DND-41 (cell line): ENCODE measurements around the gene CHMP1A.

ENCODE experiments used
- ATAC-seq: fragments of 200-7000 bp; cut with Tn5 transposase; 3 replicates; pipeline ENCODE4 v1.9.1; 2021; ENCODE audit warnings: low read depth; ENCODE audit not compliant: insufficient read depth
- DNase-seq: peaks from one replicate; pipeline ENCODE4 v3.0.0-alpha.2; 2020
- H2AFZ ChIP-seq: 2 replicates; pipeline ENCODE4 v1.6.0; 2012; ENCODE audit warnings: low read depth, low read length
- H3K27ac ChIP-seq: 2 replicates; pipeline ENCODE4 v1.5.1; 2012; ENCODE audit warnings: low read length, inconsistent platforms
- H3K27me3 ChIP-seq: fragments of 200-600 bp; sonication (generic); 2 replicates; pipeline ENCODE4 v1.6.0; 2012; ENCODE audit warnings: low read length, mild to moderate bottlenecking, inconsistent platforms; ENCODE audit not compliant: insufficient read depth, poor library complexity
- H3K36me3 ChIP-seq: 2 replicates; pipeline ENCODE4 v1.5.1; 2012; ENCODE audit warnings: low read length, inconsistent platforms; ENCODE audit not compliant: insufficient read depth
- H3K4me1 ChIP-seq: 2 replicates; pipeline ENCODE4 v1.5.1; 2012; ENCODE audit warnings: mild to moderate bottlenecking, low read length; ENCODE audit not compliant: insufficient read depth
- H3K4me2 ChIP-seq: 2 replicates; pipeline ENCODE4 v1.6.0; 2012; ENCODE audit warnings: mild to moderate bottlenecking, moderate library complexity, low read length, inconsistent platforms; ENCODE audit not compliant: insufficient read depth
- H3K4me3 ChIP-seq, 2 experiments: fragments of 200-600 bp in 1 of 2; shearing (Covaris generic) in 1 of 2; 2 replicates each; pipeline ENCODE4 v1.5.1; 2012 to 2016; ENCODE audit warnings: inconsistent platforms in 2 of 2, low read length in 2 of 2, mild to moderate bottlenecking in 2 of 2, low read depth in 1 of 2, moderate library complexity in 1 of 2
- H3K79me2 ChIP-seq: 2 replicates; pipeline ENCODE4 v1.6.0; 2012; ENCODE audit warnings: low read length, inconsistent platforms; ENCODE audit not compliant: insufficient read depth
- H3K9ac ChIP-seq: 2 replicates; pipeline ENCODE4 v1.6.0; 2012; ENCODE audit warnings: low read depth, mild to moderate bottlenecking, inconsistent platforms, low read length, moderate library complexity
- H3K9me3 ChIP-seq: 2 replicates; pipeline ENCODE4 v1.5.1; 2012; ENCODE audit warnings: low read length, moderate library complexity, mild to moderate bottlenecking, inconsistent platforms; ENCODE audit not compliant: insufficient read depth, severe bottlenecking
- H4K20me1 ChIP-seq: 2 replicates; pipeline ENCODE4 v1.6.0; 2012; ENCODE audit warnings: low read length; ENCODE audit not compliant: insufficient read depth
- EZH2 ChIP-seq: IDR thresholded peaks from 3 replicates; pipeline ENCODE4 v1.6.1; 2012; ENCODE audit warnings: borderline replicate concordance, low read depth, mild to moderate bottlenecking, moderate library complexity, low read length, inconsistent platforms; ENCODE audit not compliant: severe bottlenecking
- TF ChIP-seq, protein P1 (sequence below): IDR thresholded peaks from 2 replicates; pipeline ENCODE4 v1.5.1; 2012; ENCODE audit warnings: borderline replicate concordance, low read length, moderate library complexity, mild to moderate bottlenecking; ENCODE audit not compliant: poor library complexity, severe bottlenecking; ENCODE audit errors: extremely low read depth

Gene CHMP1A

DNA sequence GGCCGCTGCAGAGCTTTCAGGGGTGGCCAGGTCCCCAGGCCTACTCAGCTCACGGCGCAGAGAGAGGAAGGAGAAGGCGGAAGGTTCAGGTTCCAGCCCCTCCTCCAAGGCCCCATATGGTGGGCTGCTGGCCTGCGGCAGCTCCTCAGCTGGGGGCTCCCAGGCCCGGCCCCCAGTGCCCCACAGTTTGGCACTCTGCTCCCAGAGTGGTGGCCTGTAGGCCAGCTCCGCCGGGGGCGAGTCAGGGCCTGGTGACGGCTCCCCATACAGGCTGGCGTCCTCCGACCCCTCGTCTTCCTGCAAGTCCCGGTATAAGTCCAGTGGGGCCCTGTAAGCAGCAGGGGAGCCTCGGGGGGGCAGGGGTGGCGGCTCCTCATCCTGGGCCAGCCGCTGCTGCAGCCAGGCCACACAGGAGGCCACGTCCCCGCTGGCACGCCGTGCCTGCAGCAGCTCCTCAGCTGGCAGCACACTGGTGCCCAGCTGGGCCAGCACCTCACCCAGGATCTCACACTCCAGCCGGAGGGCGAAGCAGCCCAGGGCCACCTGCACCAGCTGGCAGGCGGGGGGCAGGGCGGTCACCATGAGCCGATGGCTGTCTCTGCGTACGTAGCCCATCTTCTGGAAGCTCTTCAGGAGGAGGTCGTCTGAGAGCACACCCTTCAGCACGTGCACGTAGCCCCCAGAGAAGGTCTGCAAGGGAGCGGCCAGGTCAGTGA is 40.3 kb upstream of the CHMP1A start:
- Histone ChIP-seq H4K20me1 (peaks cover 23% of the 10 kb centered on the region), H3K9ac (no peak overlapping the region), H3K4me3 (no peak overlapping the region), H3K79me2 (peaks cover 8% of the 10 kb centered on the region), H3K27ac (no peak overlapping the region), H3K9me3 (no peaks in the 10 kb centered on the region), H2AFZ (no peak overlapping the region), H3K4me2 (no peak overlapping the region), H3K36me3 (peaks cover 38% of the 10 kb centered on the region), H3K4me1 (peaks cover 22% of the 10 kb centered on the region), H3K27me3 (no peaks in the 10 kb centered on the region)
- no peak for ATAC-seq
- TF ChIP-seq, protein P1, sequence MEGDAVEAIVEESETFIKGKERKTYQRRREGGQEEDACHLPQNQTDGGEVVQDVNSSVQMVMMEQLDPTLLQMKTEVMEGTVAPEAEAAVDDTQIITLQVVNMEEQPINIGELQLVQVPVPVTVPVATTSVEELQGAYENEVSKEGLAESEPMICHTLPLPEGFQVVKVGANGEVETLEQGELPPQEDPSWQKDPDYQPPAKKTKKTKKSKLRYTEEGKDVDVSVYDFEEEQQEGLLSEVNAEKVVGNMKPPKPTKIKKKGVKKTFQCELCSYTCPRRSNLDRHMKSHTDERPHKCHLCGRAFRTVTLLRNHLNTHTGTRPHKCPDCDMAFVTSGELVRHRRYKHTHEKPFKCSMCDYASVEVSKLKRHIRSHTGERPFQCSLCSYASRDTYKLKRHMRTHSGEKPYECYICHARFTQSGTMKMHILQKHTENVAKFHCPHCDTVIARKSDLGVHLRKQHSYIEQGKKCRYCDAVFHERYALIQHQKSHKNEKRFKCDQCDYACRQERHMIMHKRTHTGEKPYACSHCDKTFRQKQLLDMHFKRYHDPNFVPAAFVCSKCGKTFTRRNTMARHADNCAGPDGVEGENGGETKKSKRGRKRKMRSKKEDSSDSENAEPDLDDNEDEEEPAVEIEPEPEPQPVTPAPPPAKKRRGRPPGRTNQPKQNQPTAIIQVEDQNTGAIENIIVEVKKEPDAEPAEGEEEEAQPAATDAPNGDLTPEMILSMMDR = no peak
- TF ChIP-seq EZH2 = no peak
- no peak for DNase-seq

DNA sequence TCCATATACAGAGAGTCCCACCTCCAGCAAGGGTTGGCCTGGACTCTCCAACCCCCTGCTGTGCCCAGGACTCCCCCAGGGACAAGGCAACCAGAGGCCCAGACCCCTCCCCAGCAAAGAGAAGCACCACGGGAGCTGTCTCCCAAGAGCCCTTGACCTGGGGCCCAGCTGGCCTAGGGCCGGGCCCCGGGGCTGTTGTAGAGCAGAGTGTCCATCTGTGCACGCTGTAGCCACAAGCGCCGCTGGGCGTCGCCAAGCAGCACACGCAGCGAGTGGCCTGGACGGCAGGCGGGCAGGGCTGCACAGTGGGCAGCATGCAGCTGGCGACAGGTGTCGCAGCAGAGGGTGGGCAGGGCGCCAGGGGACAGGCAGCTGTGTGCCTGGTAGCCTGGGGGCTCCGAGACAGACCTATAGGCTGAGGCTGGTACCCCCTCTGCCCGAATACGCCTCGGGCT is 39.7 kb upstream of the CHMP1A start:
- Histone ChIP-seq H3K36me3 (peaks cover 41% of the 10 kb centered on the region), H3K27ac (no peak overlapping the region), H3K4me1 (peaks cover 19% of the 10 kb centered on the region), H4K20me1 (peaks cover 23% of the 10 kb centered on the region), H3K9ac (no peak overlapping the region), H3K27me3 (no peaks in the 10 kb centered on the region), H3K9me3 (no peaks in the 10 kb centered on the region), H3K4me3 (no peak overlapping the region), H3K79me2 (peaks cover 8% of the 10 kb centered on the region), H2AFZ (no peak overlapping the region), H3K4me2 (no peak overlapping the region)
- ATAC-seq (no peak), DNase-seq (no peak)
- TF ChIP-seq, protein P1 = no peak
- no peak for TF ChIP-seq EZH2

DNA sequence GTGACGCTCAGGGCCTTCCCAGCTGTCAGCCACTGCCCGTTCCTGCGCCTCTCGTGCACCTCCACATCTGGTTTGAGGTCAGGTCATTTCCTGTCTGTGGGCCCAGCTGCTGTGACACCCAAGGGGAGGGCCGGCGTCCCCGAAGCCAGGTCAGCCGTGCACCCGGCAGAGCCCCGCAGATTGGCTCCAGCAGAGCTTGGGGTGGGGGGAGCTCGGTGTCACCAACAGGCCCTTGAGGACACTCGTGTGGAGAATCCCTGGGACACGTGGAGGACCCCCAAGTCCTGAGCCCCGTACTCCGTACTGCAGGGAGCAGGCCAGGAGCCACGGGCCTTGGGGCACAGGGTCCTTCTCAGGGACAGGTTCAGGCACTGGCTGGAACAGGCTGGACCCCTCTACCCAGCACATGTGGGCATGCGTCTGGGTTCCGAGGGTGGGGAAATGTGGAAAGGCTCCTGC is 39.2 kb upstream of the CHMP1A start:
- Histone ChIP-seq H3K27ac (no peak overlapping the region), H3K4me1 (peaks cover 14% of the 10 kb centered on the region), H4K20me1 (peaks cover 23% of the 10 kb centered on the region), H3K27me3 (no peaks in the 10 kb centered on the region), H3K79me2 (peaks cover 8% of the 10 kb centered on the region), H3K9ac (no peak overlapping the region), H3K4me3 (no peak overlapping the region), H2AFZ (no peak overlapping the region), H3K36me3 (peaks cover 45% of the 10 kb centered on the region), H3K4me2 (no peak overlapping the region), H3K9me3 (no peaks in the 10 kb centered on the region)
- TF ChIP-seq, protein P1 = no peak
- TF ChIP-seq EZH2 = no peak
- DNase-seq (no peak), ATAC-seq (no peak)
